Upper lobe of right lung (tissue), 1 donor: ENCODE results near the gene ATP13A1. TPM values are rescaled to one million over a fixed set of nuclear protein-coding genes. Genes with fewer than 3 reads are reported as not detected.
"Not testable (repeated sequence)": the region's sequence is repeated elsewhere in the genome, so short reads cannot be mapped to it uniquely, and the experiment has no call there.

Source experiments
- ATAC-seq: fragments of 200-7000 bp; cut with Tn5 transposase; one replicate; pipeline ENCODE4 v1.9.1; 2020; ENCODE audit warnings: mild to moderate bottlenecking, moderate library complexity
- DNase-seq: peaks from one replicate; pipeline ENCODE4 v3.0.0-alpha.2; 2020
- H3K27ac ChIP-seq: fragments of 200-600 bp; one replicate; pipeline ENCODE4 v1.8.0; 2022
- H3K27me3 ChIP-seq: fragments of 200-600 bp; one replicate; pipeline ENCODE4 v1.8.0; 2022; ENCODE audit warnings: mild to moderate bottlenecking
- H3K36me3 ChIP-seq: fragments of 200-600 bp; one replicate; pipeline ENCODE4 v1.8.0; 2022
- H3K4me1 ChIP-seq: fragments of 200-600 bp; one replicate; pipeline ENCODE4 v1.8.0; 2022
- H3K4me3 ChIP-seq: fragments of 200-600 bp; one replicate; pipeline ENCODE4 v1.8.0; 2022; ENCODE audit warnings: mild to moderate bottlenecking
- H3K9me3 ChIP-seq: fragments of 200-600 bp; one replicate; pipeline ENCODE4 v1.8.0; 2022
- CTCF ChIP-seq: fragments of 200-600 bp; IDR thresholded peaks from one replicate; pipeline ENCODE4 v1.8.0; 2022; ENCODE audit warnings: antibody characterized with exemption
- intact Hi-C: fragments of 100-400 bp; cut with DNase I; formaldehyde crosslinking; loops from one replicate; pipeline ENCODE4 v1.11.0; 2022
- total RNA-seq: library from RNA; stranded (reverse); fragmentation: NEBNext Ultra II Directional; extraction: Animal tissue kit (Norgen Biotek cat#: 25700); gene quantifications from one replicate; pipeline ENCODE4 v1.2.1, GENCODE V29; 2021
- donor health status: DM: no; HTN: yes; CAD: no; lungs with severe emphysema.

The ATP13A1 gene
- total RNA-seq, 1 donor from 2014 or later: 55.5 TPM

GRCh38 chr19:19615086-19615485 lies 48.4 kb downstream of the ATP13A1 start:
- DNase-seq: no peak

GRCh38 chr19:19613506-19613905 lies 50.0 kb downstream of the ATP13A1 start:
- no peaks in the 10 kb centered on the region for H3K4me1 ChIP-seq
- no peak for TF ChIP-seq CTCF
- no peaks in the 10 kb centered on the region for H3K27me3 ChIP-seq
- ATAC-seq: no peak
- H3K4me3 ChIP-seq: no peak overlapping the region
- intact Hi-C loops: no loop called here
- no peaks in the 10 kb centered on the region for H3K9me3 ChIP-seq
- no peak for DNase-seq
- H3K27ac ChIP-seq: no peak overlapping the region
- no peaks in the 10 kb centered on the region for H3K36me3 ChIP-seq

More at GRCh38 chr19:19615086-19615485, 48.4 kb downstream of the ATP13A1 start:
- no peaks in the 10 kb centered on the region for H3K36me3 ChIP-seq
- H3K9me3 ChIP-seq: no peaks in the 10 kb centered on the region
- intact Hi-C loops: no loop called here
- no peaks in the 10 kb centered on the region for H3K27me3 ChIP-seq
- H3K4me3 ChIP-seq: no peak overlapping the region
- H3K27ac ChIP-seq: no peak overlapping the region
- no peak for TF ChIP-seq CTCF
- no peaks in the 10 kb centered on the region for H3K4me1 ChIP-seq
- no peak for ATAC-seq

GRCh38 chr19:19610376-19611202 lies 52.9 kb downstream of the ATP13A1 start:
- no peaks in the 10 kb centered on the region for H3K36me3 ChIP-seq
- no peaks in the 10 kb centered on the region for H3K4me1 ChIP-seq
- ATAC-seq: no peak
- intact Hi-C loops: no loop called here
- no peaks in the 10 kb centered on the region for H3K27me3 ChIP-seq
- no peak overlapping the region for H3K27ac ChIP-seq
- no peak overlapping the region for H3K4me3 ChIP-seq
- no peaks in the 10 kb centered on the region for H3K9me3 ChIP-seq
- DNase-seq: no peak
- TF ChIP-seq CTCF: no peak

GRCh38 chr19:19606686-19607085 lies 56.8 kb downstream of the ATP13A1 start:
- H3K27me3 ChIP-seq, DNase-seq, H3K36me3 ChIP-seq, intact Hi-C loops, H3K27ac ChIP-seq, H3K4me1 ChIP-seq, ATAC-seq, H3K4me3 ChIP-seq, H3K9me3 ChIP-seq: not testable (repeated sequence)

GRCh38 chr19:19606021-19606420 lies 57.5 kb downstream of the ATP13A1 start:
- intact Hi-C loops: no loop called here
- Histone ChIP-seq H3K27ac (no peak overlapping the region), H3K9me3 (no peaks in the 10 kb centered on the region), H3K4me1 (no peaks in the 10 kb centered on the region), H3K36me3 (no peaks in the 10 kb centered on the region), H3K27me3 (no peaks in the 10 kb centered on the region), H3K4me3 (no peak overlapping the region)
- DNase-seq: no peak
- peak; percentile 24 for ATAC-seq
- TF ChIP-seq CTCF: no peak

- Histone ChIP-seq H3K36me3 (no peaks in the 10 kb centered on the region), H3K27me3 (no peaks in the 10 kb centered on the region), H3K27ac (no peak overlapping the region), H3K4me3 (no peak overlapping the region), H3K4me1 (no peaks in the 10 kb centered on the region), H3K9me3 (no peaks in the 10 kb centered on the region)
- no peak for DNase-seq
- no peak for TF ChIP-seq CTCF
- ATAC-seq: no peak
- intact Hi-C loops: no loop called here
Observed at GRCh38 chr19:19602713-19603324, 60.7 kb downstream of the ATP13A1 start.
